Heart left ventricle (tissue), 13 donors: ENCODE measurements around the gene B3GNT3.

Experiments used
- CTCF ChIP-seq, 12 donors: fragments of 200-600 bp; sonication (generic) in 4 of 12; IDR thresholded peaks; one replicate each; pipeline versions ENCODE4 v1.5.0 to v1.8.0; 2018 to 2022; ENCODE audit warnings: antibody characterized with exemption in 12 of 12, mild to moderate bottlenecking in 5 of 12
- POLR2A ChIP-seq, 2 donors: fragments of 450-650 bp; IDR thresholded peaks; one replicate each; pipeline ENCODE4 v1.6.1; 2017; ENCODE audit warnings: antibody characterized with exemption in 2 of 2, mild to moderate bottlenecking in 2 of 2, moderate library complexity in 2 of 2
- donor health status: ischemic (EF 13 %, LVEDD 7.1; RV severe dilation, severe dysfunction).
- donor health status: DM: no; HTN: yes; CAD: no.
- donor health status: DM: no; HTN: no; CAD: no.
- donor health status: ischemic (EF 25% LVEDD 6.9; RV normal size, moderate dysfunction).
- donor health status: ischemic (EF 25% LVEDD 5.7; RV mildly dilated, moderate dysfunction).
- donor health status: ischemic (EF 35%, LVEDD 5.7; RV mildly dilated, moderate dysfunction).
- donor health status: nonischemic (EF 11% LVEDD 7.7; RV severe dilation, severe dysfunction).
- donor health status: DM: yes; HTN: yes; CAD: no.
- donor health status: PGD.
- donor health status: ischemic (EF 29% LVEDD 5.4; RV normal size, mild dysfunction).
- donor health status: nonischemic (EF 23%, LVEDD 6.1; RV moderate dilation, normal function).

DNA sequence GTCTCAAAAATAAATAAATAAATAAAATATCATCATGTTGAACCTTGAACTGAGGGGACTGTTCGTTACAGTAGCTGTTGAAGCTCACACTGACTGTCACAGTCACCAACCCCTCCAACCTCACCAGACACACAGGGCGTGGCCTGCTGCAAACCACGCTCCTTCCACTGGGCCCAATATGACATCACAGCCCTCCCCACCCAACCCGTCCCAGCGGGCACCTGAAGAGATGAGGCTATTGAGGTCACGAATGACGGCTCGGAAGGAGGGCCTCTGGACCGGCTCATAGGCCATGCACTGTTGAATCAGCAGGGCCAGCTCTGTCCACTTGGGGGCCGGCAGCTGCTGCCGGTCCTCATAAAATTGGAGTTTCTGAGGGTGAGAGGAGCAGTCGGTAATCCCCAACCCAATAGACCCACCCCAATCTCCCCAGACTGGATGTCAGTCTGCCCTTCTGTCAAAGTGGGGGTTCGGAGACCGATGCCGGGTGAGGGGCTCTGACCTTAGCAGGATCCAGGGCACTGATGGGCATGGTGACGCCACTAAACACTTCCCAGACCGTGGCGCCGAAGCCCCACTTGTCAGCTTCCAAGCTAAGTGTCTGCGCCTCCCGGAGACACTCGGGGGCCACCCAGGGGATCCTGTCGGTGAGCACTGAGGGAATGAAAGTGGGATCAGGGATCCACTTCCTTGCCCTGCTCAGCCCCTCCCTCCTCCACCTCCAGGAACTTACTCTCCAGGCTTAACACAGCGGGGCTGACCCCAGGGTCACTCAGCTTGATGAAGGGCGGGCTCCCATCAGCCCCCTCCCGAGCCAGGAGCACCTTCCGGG, 39.6 kb downstream of the B3GNT3 start:
- TF ChIP-seq CTCF (IDR thresholded peaks at IDR 0.05) (no peak), POLR2A (IDR thresholded peaks at IDR 0.05) (no peak)
